ENCODE measurements around the gene PCSK9. TPM values are rescaled to one million over a fixed set of nuclear protein-coding genes. Genes with fewer than 3 reads are reported as not detected.

The PCSK9 gene
- total and polyA plus RNA-seq, 2 of the 13 experiments (the other 11 are each of a cell fraction or from before 2014, with no cell fraction given), result 33.3 to 80.5 TPM

- TF ChIP-seq USF2 (IDR thresholded peaks at IDR 0.05; ENCODE audit: low read depth, low read length), result no peak
- TF ChIP-seq USF2 (CRISPR knock-in tag; IDR thresholded peaks at IDR 0.05; ENCODE audit: borderline replicate concordance), result no peak
- TF ChIP-seq SRSF1 (optimal IDR thresholded peaks at IDR 0.05; ENCODE audit: low read depth, low read length), result no peak
- TF ChIP-seq ZBTB33 (CRISPR knock-in tag; IDR thresholded peaks at IDR 0.05), result no peak
- TF ChIP-seq FOXJ3 (CRISPR knock-in tag; IDR thresholded peaks at IDR 0.05; ENCODE audit: borderline replicate concordance), result no peak
- TF ChIP-seq ELF4 (CRISPR knock-in tag; IDR thresholded peaks at IDR 0.05; ENCODE audit: borderline replicate concordance), result no peak
- no peak for TF ChIP-seq ZNF607 (CRISPR knock-in tag; IDR thresholded peaks at IDR 0.05; ENCODE audit: borderline replicate concordance)
- no peak for TF ChIP-seq SIX4 (CRISPR knock-in tag; IDR thresholded peaks at IDR 0.05)
These were observed 48.4 kb upstream of the PCSK9 start (continued) for GRCh38 chr1:54990916-54991315.

GRCh38 chr1:54991939-54992338 is 47.4 kb upstream of the PCSK9 start:
- ATAC-seq (no peak), DNase-seq (ENCODE audit: low spot score) (no peak), FAIRE-seq (no peak)
- in situ Hi-C loops (cut with HindIII; ENCODE audit: extremely low pct_ligation_motif_present, low pct_unique_long_range_greater_than_20kb) (loop anchor here (10.0 kb wide), 1 partner anchor 177 kb away; no protein-coding TSS in a partner anchor), intact Hi-C loops (cut with micrococcal nuclease; ENCODE audit: unreplicated experiment) (no loop called here)
- H2AFZ ChIP-seq (ENCODE audit: low read length), result no peak overlapping the region
- H3K9me3 ChIP-seq (ENCODE audit: low read length), result no peaks in the 10 kb centered on the region
- no peaks in the 10 kb centered on the region for H4K20me1 ChIP-seq (ENCODE audit: insufficient read depth, low read length)
- H3K36me3 ChIP-seq (replicated peaks in 1 of 2; ENCODE audit: control insufficient read depth in 1 of 2, insufficient read depth in 2 of 2, low read length in 2 of 2), result no peaks in the 10 kb centered on the region
- H3K4me2 ChIP-seq (ENCODE audit: low read depth, low read length), result no peak overlapping the region
- ChIA-PET CTCF (ENCODE audit: low intra/inter-chr PET ratio, low total read pairs) (no interaction called here), POLR2A (no interaction called here)
- no TSS peak for BruUV-seq (replicated peaks)
- 2% methylated on average over 5 of the region's 12 CpGs for WGBS (ENCODE audit: low lambda C conversion rate)
- peaks cover 0 to 31% of the 10 kb centered on the region in 2 experiments; a peak in 4 of 5 replicates for H3K27me3 ChIP-seq (ENCODE audit: control insufficient read depth in 1 of 2, insufficient read depth in 2 of 2, low read length in 2 of 2)
- no peak overlapping the region for H3K27ac ChIP-seq (ENCODE audit: extremely low read length, insufficient read depth, low read length)
- H3K9ac ChIP-seq (ENCODE audit: insufficient read depth, low read depth, low read length), result no peak overlapping the region
- no peak overlapping the region for H3K4me3 ChIP-seq (replicated peaks in 1 of 3; ENCODE audit: insufficient read depth in 1 of 3, low read depth in 2 of 3, low read length in 3 of 3)
- H3K4me1 ChIP-seq (ENCODE audit: insufficient read depth, low read length), result peaks cover 7% of the 10 kb centered on the region; the same call in 1 of the 2 replicates
- H3K79me2 ChIP-seq (ENCODE audit: insufficient read depth, low read length), result no peaks in the 10 kb centered on the region
- TF ChIP-seq SMC3 (IDR thresholded peaks at IDR 0.05; ENCODE audit: low read length) (no peak), HIVEP1 (CRISPR knock-in tag; IDR thresholded peaks at IDR 0.05) (no peak), MXD3 (CRISPR knock-in tag; IDR thresholded peaks at IDR 0.05) (no peak), DNMT3B (CRISPR knock-in tag; conservative IDR thresholded peaks at IDR 0.05) (no peak), REPIN1 (CRISPR knock-in tag; IDR thresholded peaks at IDR 0.05; ENCODE audit: borderline replicate concordance, low read depth) (no peak), ZNF263 (CRISPR knock-in tag; IDR thresholded peaks at IDR 0.05) (no peak), ZNF235 (CRISPR knock-in tag; IDR thresholded peaks at IDR 0.05; ENCODE audit: borderline replicate concordance) (no peak), ZNF800 (CRISPR knock-in tag; IDR thresholded peaks at IDR 0.05) (no peak)
